Central memory CD8-positive, alpha-beta T cell (primary cell): ENCODE results near the gene SLC26A4.

Experiments used
- ATAC-seq: fragments of 150-1000 bp; cut with Tn5 transposase; replicated peaks from 2 replicates; pipeline ENCODE4 v1.10.0; 2022; ENCODE audit warnings: mild to moderate bottlenecking, moderate FRiP score, moderate number of reproducible peaks; ENCODE audit not compliant: poor library complexity, severe bottlenecking; ENCODE audit errors: extremely low read depth
- DNase-seq, 2 donors: peaks; one replicate each; pipeline ENCODE4 v3.0.0; 2021; ENCODE audit warnings: low spot score in 2 of 2
- H3K27ac Mint-ChIP-seq: one replicate; pipeline ENCODE4 v1.8.0; 2022; ENCODE audit warnings: low read depth, mild to moderate bottlenecking, moderate library complexity, mixed read lengths
- H3K27me3 Mint-ChIP-seq: one replicate; pipeline ENCODE4 v1.8.0; 2022; ENCODE audit warnings: mixed read lengths
- H3K36me3 Mint-ChIP-seq: one replicate; pipeline ENCODE4 v1.8.0; 2022; ENCODE audit warnings: mild to moderate bottlenecking, moderate library complexity, mixed read lengths; ENCODE audit not compliant: insufficient read depth
- H3K4me1 Mint-ChIP-seq: one replicate; pipeline ENCODE4 v1.8.0; 2022; ENCODE audit warnings: mixed read lengths
- H3K4me3 Mint-ChIP-seq: one replicate; pipeline ENCODE4 v1.8.0; 2022; ENCODE audit warnings: mild to moderate bottlenecking, moderate library complexity, mixed read lengths
- H3K9me3 Mint-ChIP-seq: one replicate; pipeline ENCODE4 v1.8.0; 2022; ENCODE audit warnings: mixed read lengths

The SLC26A4 gene

DNA sequence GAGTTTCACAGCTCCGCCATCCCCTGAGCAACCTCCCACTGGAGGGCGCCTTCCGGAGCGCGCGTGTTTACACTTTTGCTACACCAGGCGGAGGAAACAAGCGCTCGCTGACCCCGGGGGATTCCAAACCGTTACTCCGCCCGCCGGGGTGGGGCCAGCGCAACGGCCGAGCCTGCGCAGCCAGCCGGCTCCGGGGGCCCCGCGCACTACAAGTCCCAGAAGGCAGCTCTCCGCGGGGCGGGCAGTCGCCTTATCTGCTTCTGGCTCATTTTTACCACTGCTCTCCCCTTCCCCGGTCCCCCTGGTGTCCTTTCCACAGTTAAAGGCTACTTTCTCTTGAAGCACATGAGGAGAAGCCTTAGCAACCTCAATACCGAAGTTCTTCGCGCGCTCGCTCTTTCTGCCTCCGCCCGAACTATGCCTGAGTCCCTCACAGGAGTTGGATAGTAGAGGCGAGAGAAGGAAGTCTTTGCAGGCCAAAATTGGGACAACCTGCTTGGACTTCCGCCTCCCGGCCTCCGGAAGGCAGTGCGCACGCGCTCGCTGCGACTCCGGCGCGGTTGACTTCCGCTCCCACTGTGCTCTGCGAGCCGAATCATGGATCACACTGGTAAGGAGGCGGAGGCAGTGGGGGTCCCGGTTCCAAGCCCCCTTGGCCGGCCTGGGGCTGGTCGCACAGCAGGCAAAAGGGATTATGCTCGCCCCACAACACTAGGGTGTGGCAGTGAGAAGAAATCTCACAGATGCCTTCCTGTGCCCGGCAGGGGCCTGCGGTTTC lies 83.1 kb downstream of the SLC26A4 start, which contains the start of gene CBLL1:
Gene CBLL1 (plus strand): TSS at position 576 of the 778 bp plus-strand sequence. CDS start 22 bp downstream, at position 598.
- Mint-ChIP-seq H3K27ac (peak within 1 kb of the TSS; percentile 100), H3K4me3 (peak within 1 kb of the TSS; percentile 89), H3K4me1 (peaks cover 33% of the 10 kb centered on the region), H3K36me3 (peaks cover 16% of the 10 kb centered on the region), H3K9me3 (no peaks in the 10 kb centered on the region), H3K27me3 (no peaks in the 10 kb centered on the region)
- DNase-seq: peak; percentile 96 to 98
- peak; percentile 92 for ATAC-seq

DNA sequence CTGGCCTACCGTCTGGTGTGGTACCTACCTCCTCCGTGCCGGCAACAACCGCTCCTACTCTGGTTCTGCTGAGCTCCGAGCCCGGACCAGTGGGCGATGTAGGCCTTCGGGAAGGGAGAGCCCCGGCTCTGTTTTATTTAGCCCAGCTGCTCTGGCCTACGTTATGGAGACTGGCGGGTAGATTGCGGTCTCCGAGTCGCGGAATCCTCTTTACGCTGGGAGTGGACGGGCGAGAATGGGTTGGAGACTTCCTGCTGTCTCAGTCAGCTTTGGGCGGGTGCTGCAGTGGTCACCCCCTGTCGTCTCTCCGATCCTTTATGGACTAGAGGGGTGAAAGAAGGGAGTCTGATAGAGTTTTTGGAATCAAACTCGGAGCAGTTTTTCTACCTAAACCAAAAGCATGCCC lies 83.7 kb downstream of the SLC26A4 start:
- ATAC-seq: peak; percentile 45
- Mint-ChIP-seq H3K36me3 (peaks cover 20% of the 10 kb centered on the region), H3K27me3 (no peaks in the 10 kb centered on the region), H3K9me3 (no peaks in the 10 kb centered on the region), H3K27ac (peak overlapping the region; percentile 100), H3K4me3 (peak overlapping the region; percentile 89), H3K4me1 (peaks cover 33% of the 10 kb centered on the region)
- no peak for DNase-seq

DNA sequence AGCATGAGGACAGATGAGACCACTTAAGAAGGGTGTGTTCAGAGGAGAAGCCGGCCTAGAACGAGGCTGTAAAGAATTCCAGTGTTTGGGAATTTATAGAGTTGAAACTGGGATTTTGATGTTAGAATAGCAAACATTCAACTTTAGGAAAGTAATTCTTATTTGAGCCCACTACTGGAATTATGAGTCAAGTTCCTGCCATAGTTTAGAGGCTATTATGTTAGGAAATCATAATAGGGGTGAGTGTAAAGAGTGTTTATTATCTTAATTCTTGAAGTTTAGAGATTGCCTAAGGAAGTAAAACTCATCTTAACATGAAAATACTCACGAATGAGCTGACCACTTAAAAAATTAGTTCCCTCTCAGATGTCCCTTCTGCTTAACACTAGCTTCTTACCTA lies 85.4 kb downstream of the SLC26A4 start:
- no peaks in the 10 kb centered on the region for H3K9me3 Mint-ChIP-seq
- peaks cover 39% of the 10 kb centered on the region for H3K4me1 Mint-ChIP-seq
- peak overlapping the region; percentile 89 for H3K4me3 Mint-ChIP-seq
- peak overlapping the region; percentile 100 for H3K27ac Mint-ChIP-seq
- ATAC-seq (no peak), DNase-seq (no peak)
- H3K36me3 Mint-ChIP-seq: peaks cover 34% of the 10 kb centered on the region
- no peaks in the 10 kb centered on the region for H3K27me3 Mint-ChIP-seq

DNA sequence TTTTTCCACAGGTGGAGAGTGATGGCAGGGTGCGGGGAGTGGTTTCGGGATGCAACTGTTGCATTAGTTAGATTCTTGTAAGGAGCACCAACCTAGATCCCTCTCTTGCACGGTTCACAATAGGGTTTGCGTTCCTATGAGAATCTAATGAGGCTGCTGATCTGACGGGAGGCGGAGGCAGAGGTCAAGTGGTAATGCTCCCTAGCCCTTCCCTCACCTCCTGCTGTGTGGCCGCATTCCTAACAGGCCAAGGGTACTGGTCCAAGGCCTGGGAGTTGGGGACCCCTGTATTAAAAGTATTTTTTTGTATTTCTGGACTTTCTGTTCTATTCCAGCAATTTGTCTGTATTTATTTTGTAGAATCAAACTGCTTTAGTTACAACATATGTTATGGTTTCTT lies 90.5 kb downstream of the SLC26A4 start:
- H3K4me1 Mint-ChIP-seq: peaks cover 24% of the 10 kb centered on the region
- no peaks in the 10 kb centered on the region for H3K27me3 Mint-ChIP-seq
- H3K36me3 Mint-ChIP-seq: peaks cover 55% of the 10 kb centered on the region
- no peak overlapping the region for H3K27ac Mint-ChIP-seq
- no peaks in the 10 kb centered on the region for H3K9me3 Mint-ChIP-seq
- ATAC-seq (no peak), DNase-seq (no peak)
- H3K4me3 Mint-ChIP-seq: no peak overlapping the region

DNA sequence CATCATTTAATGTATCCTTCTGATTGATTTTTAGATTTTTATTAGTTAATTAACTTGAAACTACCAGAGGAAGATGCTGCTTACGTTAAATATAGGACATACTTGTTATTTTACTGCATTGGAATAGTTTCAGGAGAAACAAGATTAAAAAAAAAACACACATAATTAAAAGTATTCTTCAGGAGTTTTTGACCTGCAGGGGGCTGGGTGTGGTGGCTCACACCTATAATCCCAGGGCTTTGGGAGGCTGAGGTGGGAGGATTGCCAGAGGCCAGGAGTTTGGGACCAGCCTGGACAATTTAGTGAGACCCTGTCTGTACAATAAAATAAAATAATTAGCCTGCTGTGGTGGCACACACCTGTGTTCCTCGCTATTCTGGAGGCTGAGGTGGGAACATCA lies 94.0 kb downstream of the SLC26A4 start:
- DNase-seq (no peak), ATAC-seq (no peak)
- no peaks in the 10 kb centered on the region for H3K9me3 Mint-ChIP-seq
- no peaks in the 10 kb centered on the region for H3K27me3 Mint-ChIP-seq
- H3K27ac Mint-ChIP-seq: no peak overlapping the region
- H3K4me1 Mint-ChIP-seq: peaks cover 21% of the 10 kb centered on the region
- H3K4me3 Mint-ChIP-seq: no peak overlapping the region
- H3K36me3 Mint-ChIP-seq: peaks cover 77% of the 10 kb centered on the region

DNA sequence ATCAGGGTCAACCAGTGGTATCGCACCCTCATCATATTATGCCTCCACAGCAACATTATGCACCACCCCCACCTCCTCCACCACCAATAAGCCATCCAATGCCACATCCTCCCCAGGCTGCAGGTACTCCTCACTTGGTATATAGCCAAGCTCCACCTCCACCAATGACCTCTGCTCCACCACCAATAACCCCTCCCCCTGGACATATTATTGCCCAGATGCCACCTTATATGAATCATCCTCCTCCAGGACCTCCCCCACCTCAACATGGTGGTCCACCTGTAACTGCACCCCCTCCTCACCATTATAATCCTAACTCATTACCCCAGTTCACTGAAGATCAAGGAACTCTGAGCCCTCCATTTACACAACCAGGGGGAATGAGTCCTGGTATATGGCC lies 98.0 kb downstream of the SLC26A4 start:
- no peaks in the 10 kb centered on the region for H3K27me3 Mint-ChIP-seq
- DNase-seq (no peak), ATAC-seq (no peak)
- no peak overlapping the region for H3K4me3 Mint-ChIP-seq
- no peaks in the 10 kb centered on the region for H3K9me3 Mint-ChIP-seq
- peak overlapping the region; percentile 24 for H3K27ac Mint-ChIP-seq
- H3K4me1 Mint-ChIP-seq: peaks cover 8% of the 10 kb centered on the region
- H3K36me3 Mint-ChIP-seq: peaks cover 48% of the 10 kb centered on the region

DNA sequence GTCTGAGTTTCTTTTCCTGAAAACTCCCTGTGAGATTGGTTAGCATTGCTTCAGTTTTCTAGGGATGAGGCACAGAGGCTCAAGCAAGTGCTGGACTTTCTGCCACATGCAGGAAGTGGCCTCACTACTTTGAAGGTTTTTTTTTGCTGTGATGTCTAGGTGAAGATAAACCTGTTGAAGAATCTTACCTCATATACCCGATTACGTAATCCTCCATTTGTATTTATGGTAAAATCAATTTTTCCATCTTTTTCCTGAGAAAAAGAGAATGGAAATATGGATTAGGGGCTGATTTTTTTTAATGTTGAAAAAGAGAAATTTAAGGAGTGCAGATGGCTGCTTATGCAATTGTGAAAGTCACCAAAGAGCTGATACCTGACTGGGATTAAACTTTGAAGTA lies 106.8 kb downstream of the SLC26A4 start:
- Mint-ChIP-seq H3K9me3 (no peaks in the 10 kb centered on the region), H3K4me3 (no peak overlapping the region), H3K36me3 (no peaks in the 10 kb centered on the region), H3K27me3 (no peaks in the 10 kb centered on the region), H3K4me1 (peaks cover 5% of the 10 kb centered on the region), H3K27ac (no peak overlapping the region)
- no peak for DNase-seq
- no peak for ATAC-seq
